ENCODE data around the gene SMARCD3.

SMARCD3 gene

DNA sequence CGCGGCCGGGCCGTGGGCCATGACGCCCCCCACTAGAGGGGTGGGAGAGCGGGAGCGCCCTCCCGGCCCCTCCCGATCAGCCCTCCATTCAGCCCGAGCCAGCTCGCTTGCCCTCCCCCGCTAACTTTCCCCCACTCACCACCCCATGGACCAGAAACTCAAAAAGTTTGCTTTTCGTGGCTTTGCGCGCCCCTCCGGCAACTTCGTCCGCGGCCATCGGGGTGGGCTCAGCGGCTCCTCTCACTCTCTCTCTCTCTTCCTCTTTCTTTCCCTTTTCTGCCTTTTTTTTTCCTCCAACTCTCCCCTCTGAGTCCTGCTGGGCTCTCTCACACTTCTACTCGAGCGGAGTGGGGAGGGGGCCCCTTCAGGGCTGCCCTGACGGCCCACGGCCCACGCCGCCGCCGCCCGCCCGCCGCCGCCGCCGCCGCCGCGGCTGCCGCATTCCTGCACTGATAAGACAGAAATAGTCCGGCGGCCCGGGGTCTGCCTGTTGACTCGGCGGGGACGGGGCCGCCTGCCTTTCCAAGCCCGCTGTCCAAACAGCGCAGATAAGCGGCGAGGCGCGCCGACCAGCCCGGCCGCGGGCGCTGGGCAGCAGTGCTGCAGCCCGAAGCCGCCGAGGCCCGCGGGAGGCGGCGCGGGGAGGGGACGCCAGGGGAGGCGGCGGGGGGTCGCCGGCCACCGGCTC is at the start of gene SMARCD3:
Gene SMARCD3 (minus strand): TSS at position 349 of the 688 bp plus-strand sequence. CDS start 132 bp downstream, at position 217.
- DNase-seq = no peak

DNA sequence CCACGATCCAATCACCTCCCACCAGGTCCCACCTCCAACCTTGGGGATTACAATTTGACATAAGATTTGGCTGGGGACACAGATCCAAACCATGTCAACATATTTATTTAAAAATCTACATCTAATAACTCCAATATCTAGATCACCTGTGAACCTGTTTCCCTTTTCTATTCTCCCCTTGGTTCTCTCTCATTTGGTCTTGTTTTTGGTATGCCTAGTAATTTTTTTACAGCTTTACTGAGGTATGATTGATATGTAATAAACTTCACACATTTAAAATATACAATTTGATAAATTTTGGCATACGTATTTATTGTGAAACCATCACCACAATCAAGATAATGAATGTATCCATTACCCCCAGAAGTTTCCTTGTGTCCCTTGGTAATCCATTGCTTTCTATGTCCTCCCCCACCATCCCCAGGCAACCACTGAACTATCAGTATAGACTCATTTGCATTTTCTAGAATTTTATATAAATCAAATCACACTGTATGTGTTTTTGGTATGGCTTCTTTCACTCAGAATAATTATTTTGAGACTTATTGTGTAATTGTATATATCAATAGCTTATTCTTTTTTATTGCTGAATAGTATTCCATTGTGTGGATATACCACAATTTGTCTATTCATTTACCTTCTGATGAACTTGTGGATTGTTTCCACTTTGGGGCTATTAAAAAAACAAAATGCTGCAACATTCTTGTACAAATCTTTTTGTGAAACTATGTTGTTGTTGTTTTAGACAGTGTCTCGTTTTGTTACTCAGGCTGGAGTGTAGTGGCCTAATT is 47.9 kb upstream of the SMARCD3 start:
- no peak for DNase-seq

DNA sequence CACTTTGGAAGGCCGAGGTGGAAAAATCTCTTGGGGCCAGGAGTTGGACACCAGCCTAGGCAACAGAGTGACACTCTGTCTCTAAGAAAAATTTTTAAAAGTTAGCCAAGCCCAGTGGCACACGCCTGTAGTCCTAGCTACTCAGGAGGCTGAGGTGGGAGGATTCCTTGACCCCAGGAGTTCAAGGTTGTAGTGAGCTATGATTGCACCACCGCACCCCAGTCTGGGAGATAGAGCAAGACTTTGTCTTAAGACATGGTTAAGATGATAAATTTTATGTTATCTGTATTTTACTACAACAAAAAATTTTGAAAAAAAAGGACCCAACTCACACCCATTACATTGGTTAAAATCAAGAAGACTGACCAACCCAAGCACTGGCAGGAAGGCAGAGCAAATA is 44.4 kb upstream of the SMARCD3 start:
- no peak for DNase-seq

DNA sequence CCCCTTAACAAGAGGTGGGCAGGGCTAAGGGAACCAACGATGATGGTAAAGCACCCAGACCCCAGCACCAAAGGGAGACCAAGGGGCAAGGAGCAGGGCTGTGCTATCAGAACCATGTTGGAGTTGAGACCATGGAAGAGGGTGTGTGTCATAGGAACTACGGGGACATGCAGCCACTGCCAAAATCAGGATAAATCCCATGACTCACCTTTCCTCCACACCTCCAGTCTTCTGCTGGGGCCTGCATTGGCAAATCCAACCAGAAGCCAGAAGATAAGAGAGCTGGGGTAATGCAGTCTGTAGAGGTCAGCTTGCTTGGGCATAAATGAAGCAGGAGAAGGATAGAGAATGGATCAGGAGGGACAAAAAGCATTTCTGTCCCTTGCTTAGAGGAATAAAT is 42.7 kb upstream of the SMARCD3 start:
- no peak for DNase-seq

DNA sequence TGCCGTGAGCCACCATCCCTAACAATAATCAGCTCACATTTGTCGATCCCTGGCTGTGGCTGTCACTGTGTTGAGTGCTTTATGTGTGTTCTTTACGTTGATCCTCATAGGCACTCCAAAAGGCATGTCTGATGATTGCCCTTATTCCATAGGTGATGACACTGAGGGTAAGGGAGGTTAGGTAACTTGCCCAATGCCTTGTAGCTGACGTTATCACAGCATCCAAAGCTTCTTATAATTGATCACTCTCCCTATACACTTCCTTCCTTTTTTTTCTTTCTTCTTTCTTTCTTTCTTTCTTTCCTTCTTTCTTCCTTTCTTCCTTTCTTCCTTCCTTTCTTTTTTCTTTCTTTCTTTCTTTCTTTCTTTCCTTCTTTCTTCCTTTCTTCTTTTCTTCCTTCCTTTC is 41.9 kb upstream of the SMARCD3 start:
- no peak for DNase-seq

DNA sequence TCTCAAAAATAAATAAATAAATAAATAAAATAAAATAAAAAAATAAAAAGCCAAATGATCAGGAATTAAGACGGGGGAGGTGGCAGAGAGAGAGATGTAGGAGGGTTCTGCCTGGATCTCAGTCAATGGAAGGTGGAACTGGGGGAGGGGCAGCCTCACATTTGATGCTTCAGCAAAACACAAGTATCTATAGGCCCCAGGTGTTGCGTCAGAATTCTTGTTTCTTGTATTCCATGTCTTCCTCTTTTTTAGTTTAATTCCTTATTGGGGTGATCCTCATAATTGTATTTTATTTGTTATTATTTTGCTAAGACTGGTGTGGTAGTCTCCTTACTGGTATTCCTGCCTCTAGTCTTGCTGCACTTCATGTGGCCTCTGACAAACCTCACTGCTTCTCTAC is 41.4 kb upstream of the SMARCD3 start:
- DNase-seq = no peak

DNA sequence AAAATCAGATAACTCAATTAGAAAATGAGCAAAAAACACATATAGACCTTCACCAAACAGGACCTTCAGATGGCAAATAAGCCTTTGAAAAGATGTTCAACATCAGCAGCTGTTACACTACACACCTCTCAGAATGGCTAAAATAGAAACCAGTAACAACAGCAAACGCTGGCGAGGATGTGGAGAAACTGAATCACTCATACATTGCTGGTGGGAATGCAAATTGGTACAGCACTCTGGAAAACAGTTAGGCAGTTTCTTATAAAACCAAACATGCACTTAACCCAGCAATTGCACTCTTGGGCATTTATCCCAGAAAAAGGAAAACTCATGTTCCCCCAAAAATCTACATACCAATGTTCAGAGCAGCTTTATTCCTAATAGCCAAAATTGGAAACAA is 37.7 kb upstream of the SMARCD3 start:
- no peak for DNase-seq

DNA sequence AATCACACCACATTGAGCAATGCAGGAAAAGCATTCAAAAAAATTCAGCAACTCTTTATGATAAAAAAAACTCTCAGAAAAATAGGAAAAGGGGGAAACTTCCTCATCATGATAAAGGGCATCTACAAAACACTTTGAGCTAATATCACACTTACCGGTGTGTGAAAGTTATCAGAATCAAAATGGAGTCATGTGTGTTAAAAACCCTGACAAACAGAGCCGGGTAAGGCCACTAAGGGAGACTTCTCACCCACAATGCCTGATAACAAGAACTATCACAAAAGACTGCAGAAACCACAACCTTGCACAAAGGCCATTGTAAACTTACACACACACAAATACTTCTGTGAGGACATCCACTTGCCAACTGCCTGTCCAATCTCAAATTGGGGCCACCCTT is 34.8 kb upstream of the SMARCD3 start:
- no peak for DNase-seq

DNA sequence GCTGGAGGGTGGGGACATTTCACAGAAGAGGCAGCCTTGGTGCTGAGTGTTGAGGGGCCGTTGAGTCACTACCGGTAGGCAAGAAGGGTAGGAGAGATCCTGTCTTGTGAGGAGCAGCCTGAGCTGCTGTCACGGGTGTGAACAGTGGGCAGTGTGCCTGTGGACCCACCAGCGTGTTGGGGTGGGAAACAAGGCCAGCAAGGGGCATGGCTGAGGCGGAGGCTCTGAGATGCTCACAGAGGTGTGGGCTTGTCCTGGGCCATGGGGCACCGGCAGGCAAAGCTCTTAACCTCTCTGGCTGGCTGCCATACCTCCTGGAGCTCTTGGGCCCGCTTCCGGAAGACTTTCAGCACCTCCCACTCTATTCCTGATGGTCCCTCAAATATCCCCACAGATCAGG is 33.6 kb upstream of the SMARCD3 start:
- DNase-seq = no peak

DNA sequence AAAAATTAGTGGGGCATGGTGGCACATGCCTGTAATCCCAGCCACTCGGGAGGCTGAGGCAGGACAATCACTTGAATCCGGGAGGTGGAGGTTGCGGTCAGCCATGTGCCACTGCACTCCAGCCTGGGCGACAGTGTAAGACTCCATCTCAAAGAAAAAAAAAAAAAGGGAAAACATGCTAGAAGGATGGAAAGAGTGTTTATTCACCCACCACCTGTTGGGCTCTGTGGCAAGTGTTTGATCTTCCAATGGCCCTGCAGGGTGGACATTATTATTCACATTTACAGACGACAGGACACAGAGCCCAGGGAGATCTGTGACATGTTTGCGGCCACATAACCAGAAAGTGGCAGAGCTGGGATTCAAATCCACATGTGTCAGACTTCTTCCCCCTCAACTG is 33.2 kb upstream of the SMARCD3 start:
- DNase-seq = no peak

DNA sequence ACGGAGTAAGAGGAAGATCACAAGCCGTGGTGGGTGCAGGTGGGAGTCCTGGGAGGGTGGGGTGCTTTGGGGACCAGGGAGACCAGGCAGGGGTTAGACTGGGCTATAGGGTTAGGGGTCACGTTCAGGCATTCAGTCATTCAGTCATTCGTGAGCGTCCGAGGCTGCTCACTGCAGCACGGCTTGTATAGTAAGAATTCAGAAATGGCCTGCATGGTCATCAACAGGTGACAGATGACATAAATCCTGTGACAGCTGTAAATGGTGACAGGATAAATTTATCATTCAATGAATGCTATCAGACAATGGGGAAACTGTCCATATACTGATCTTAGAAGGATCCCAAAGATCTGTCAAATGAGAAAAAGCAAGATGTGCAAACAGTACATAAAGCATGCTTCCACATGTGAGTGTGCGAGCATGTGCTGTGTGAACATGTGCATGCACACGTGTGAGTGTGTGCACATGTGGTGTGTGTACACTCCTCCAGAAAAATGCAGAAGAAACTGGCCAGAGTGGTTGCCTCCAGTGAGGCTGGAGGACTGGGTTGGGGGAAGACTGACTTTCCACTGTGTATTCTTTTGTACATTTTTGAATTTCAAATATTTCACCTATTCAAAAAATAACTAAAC is 32.0 kb upstream of the SMARCD3 start:
- DNase-seq = no peak

DNA sequence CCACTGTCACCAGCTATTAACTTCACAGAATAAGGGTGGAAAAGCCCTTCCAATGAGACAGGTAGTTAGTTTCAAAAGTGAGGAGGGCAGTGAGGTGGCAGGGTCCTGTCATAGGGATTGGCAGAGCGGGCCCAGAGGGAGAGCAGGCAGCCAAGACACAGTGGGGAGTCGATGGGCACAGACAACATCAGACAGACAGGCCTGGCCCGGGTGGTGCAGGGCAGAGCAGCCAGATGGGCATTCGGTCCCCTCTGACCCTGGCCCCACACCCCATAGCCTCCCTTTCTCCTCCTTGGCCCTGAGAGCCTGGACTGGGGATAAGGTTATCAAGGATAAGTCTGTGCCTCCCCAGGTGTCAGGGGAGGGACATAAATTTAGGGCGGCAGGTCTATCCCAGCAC is 31.4 kb upstream of the SMARCD3 start:
- no peak for DNase-seq

DNA sequence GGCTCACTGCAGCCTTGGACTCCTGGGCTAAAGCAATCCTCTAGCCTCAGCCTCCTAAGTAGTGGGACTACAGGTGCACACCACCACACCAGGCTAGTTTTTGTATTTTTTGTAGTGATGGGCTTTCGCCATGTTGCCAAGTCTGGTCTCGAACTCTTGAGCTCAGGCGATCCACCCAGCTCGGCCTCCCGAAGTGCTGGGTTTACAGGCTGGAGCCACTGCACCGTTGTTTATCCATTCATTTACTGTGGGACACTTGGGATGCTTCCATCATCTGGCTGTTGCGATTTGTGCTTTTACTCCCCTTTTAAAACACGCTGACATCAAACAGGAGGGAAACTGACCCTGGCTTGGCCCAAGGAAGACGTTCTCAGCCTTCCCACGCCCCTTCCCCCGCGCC is 30.5 kb upstream of the SMARCD3 start:
- no peak for DNase-seq

DNA sequence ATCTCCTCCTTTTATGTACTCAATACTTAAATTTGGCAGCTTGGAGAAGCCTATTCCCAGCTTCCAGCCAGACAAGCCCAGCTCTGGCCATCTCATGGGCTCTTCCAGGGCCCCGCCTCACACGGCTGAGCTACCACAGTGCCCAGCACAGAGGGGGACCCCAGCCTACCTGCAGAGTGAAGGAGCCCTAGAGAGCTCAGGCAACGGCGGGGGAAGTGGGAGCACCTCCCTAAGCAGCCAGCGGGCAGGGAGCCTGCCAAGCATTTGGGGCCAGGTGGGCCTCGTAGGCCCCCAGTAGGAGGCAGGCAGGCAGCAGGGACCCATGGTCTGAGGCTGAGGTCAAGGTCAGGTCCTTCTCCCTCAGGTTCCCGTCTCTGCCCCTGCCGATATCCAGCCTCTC is 29.1 kb upstream of the SMARCD3 start:
- no peak for DNase-seq

DNA sequence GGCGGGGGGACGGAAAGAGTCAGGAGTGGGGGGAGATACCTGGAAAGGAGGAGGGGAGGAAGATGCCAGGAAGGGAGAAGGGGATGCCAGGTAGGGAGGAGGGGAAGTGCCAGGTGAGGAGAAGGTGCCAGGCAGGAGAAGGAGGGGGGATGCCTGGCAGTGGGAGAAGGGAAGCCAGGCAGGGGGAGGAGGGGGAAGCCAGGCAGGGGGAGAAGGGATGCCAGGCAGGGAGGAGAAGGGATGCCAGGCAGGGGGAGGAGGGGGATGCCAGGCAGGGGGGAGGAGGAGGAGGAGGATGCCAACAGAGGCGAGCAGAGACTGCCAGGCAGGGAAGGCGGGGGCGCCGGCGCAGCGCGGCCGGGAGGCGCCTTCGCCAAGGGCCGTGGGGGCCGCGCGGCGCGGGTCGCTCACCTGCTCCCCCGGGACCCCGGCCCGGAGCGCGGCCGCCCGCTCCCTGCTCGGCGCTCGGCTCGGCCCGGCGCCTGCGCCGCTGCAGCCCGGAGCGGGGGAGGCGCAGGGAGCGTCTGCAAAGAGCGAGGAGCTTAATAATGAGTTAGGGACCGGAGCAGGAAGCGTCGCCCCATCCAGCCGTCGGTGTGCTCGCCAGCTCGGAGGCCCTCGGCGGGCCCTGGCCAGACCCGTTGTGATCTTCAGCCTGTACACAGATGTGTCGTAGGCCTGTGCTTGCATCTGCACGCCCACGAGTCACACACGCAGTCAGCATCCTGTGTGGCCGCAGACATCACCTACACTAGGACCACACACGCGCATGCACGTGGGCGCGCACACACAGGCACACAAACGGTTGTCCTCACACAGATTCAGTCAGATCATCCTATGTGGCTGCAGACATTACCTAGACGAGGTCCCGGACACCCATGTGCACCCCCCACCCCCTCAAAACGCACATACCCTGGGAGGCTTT is 28.4 kb upstream of the SMARCD3 start:
- peak; percentile 81 for DNase-seq

DNA sequence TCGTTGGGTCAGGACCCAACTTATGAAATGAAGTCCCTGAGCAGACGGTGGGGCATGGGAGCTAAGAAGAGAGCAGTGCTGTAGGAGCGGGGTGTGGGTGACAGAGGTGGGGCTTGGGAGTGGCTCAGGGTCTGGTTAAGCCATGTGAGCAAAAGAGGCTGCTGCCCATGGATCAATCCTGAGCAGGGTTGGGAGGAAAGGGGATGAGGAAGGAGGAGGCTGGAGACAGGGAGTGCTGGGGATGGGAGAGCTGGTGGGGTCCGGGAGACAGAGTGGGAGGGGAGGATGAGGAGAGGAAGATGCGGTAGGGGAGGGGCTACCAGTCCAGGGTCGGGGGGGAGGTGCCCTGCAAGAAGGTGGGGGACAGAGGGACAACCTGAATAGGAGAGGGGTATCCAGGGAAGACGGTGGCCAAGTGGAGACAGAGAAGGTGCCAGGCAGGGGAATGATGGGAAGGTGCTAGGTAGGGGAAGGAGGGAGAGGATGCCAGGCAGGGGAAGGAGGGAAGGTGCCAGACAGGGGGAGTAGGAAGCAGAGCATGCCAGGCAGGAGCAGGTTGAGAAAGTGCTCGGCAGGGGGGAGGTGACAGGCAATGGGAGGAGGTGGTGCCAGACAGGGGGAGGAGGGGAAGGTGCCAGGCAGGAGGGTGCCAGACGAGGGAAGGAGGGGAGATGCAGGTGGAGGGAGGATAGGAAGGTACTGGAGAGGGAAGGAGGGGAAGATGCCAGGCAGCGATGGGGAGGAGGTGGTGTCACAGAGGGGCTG is 27.5 kb upstream of the SMARCD3 start:
- DNase-seq = no peak

DNA sequence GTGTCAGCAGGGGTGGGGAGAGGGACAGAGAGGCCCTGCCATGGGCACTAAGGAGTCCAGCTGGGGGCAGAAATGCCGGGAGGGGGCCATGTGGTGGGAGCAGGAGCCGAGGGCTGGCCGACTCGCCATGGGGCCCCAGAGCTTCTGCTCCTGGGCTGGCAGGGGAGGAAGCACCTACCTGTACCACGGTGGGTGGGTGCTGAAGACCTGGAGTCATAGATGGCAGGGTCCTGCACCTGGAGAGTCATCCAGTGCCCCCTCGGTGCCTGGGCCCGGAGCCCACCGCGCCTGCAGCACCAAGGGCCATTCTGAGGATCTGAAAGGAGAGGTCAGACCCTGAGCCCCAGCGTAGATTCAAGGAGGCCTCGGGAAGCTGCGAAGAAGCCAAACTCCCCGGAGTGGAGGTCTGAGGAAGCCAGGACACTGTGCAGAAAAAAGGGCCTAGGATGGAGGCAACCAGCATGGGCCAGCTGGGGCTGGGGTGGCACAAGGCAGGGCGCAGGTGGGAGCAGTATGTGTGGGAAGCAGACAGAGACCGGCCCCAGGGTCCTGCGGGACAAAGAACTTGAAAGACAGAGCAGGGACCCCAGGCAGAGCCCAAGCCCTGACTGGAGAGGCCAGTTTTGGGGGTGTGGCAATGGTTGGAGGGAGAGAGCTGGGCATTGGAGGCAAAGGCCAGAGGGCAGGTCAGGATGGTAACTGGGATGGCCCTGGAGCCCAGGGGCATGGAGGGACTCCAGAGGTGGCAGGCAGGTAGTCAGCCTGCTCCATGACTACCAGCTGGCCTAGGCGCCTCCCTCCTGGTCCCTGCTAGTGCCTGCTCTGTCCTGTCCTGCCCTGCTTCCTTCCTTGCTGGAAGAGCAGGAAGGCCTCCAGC is 26.7 kb upstream of the SMARCD3 start:
- no peak for DNase-seq

DNA sequence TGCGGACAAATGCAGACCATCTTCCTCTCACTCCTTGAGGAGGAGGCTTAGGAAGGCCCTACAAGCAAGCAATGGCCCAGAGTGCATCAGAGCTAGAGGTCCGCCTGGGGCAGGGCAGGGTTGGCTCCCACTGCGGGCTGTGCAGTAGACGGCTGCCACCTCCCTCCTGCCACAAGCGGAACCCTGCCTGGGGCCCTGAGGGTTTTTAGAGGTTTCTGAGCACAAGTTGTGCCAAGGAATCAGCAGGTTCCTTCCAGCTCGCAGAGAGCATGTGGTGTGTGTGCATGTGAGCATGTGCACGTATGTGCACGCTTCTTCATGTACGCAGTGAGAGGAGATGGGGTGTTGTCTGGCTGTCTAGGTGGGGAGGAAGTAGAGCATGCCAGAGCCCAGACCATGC is 25.9 kb upstream of the SMARCD3 start:
- no peak for DNase-seq

DNA sequence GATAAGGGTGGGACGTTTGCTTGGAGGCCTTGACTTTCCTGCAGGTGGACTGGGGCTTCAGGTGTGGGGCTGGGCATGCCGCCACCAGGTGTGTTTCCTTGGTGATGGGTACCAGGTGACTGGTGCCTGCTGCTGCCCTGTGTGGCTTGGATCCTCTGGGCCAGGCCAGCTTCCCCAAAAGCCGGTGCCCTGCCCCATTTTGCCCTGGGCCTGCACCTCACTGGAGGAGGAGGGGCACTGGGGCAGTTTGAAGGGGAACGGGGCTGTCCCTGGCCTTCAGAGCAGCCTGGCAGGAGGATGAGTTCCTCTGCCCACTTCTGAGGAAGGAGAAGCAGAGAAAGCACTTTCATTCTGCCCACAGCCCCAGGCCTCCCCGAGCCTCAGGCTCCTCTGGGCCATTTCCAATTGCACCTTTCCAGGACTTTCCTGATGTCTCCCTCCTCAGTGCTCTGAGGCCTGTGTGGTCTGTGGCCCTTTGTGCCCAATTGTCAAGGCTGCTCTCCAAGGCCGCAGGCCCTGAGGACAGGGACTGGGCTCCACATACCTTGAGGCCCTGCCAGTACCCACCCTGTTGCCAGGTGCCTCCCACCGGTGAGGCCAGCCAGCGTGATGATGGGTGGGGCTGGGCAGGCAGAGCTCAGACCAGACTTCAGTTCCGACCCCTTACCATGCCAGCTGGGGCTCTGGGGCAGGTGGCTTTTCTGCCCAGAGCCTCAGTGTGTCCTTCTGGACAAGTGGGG is 25.3 kb upstream of the SMARCD3 start:
- DNase-seq = no peak

DNA sequence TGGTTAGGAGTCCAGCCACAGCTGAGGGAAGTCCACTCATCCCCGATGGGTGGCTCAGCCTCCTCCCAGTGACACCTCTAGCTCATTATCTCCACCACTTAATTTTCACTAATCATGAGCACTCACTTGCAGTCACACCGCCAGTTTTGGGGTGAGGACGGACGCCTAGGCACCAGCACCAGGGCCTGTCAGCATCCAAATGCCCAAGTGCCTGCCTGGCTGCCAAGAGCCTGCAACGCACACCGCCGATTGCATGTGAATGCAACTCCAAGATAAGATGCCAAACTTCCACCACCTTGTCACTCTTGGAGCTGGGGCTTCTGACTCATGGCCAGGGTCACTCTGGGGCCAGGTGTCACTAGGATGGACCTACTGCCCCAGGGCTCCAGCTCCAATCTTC is 24.4 kb upstream of the SMARCD3 start:
- DNase-seq = no peak
